Hematopoietic multipotent progenitor cell treated with erythropoietin and hydrocortisone succinate and interleukin-3 and kit ligand, for 15 days (in vitro differentiated cells): ENCODE results near the gene PRMT2.
A peak's percentile ranks its signal among the peaks of the same experiment; 100 is the strongest.

Source experiments
- DNase-seq: peaks from one replicate; pipeline ENCODE4 v3.0.0-alpha.2; 2015; ENCODE audit warnings: low spot score

The PRMT2 gene

GRCh38 chr21:46635324-46636180, at the start of gene PRMT2:
Gene PRMT2 (plus strand): TSS chr21:46635674. CDS start chr21:46636952, 1,278 bp downstream.
- peak; percentile 98 for DNase-seq

- DNase-seq, result no peak
Observed at GRCh38 chr21:46594276-46594675, 41.2 kb upstream of the PRMT2 start.

- no peak for DNase-seq
Observed at GRCh38 chr21:46596201-46596600, 39.3 kb upstream of the PRMT2 start.

GRCh38 chr21:46597031-46597430, 38.4 kb upstream of the PRMT2 start:
- DNase-seq, result no peak

- DNase-seq, result no peak
Observed at GRCh38 chr21:46597896-46598343, 37.6 kb upstream of the PRMT2 start.

GRCh38 chr21:46598581-46599572, 36.6 kb upstream of the PRMT2 start:
- no peak for DNase-seq

- DNase-seq, result no peak
Observed at GRCh38 chr21:46600305-46600704, 35.2 kb upstream of the PRMT2 start.

GRCh38 chr21:46600978-46601377, 34.5 kb upstream of the PRMT2 start:
- no peak for DNase-seq

GRCh38 chr21:46603228-46603627, 32.2 kb upstream of the PRMT2 start:
- no peak for DNase-seq

- no peak for DNase-seq
Observed at GRCh38 chr21:46604329-46604974, 31.0 kb upstream of the PRMT2 start.

GRCh38 chr21:46604975-46605766, 30.3 kb upstream of the PRMT2 start, which contains the start of gene S100B:
Gene S100B (minus strand): TSS chr21:46605082. CDS start chr21:46602415, 2,667 bp downstream.
- DNase-seq, result no peak

- no peak for DNase-seq
Observed at GRCh38 chr21:46605767-46606426, 29.6 kb upstream of the PRMT2 start.

GRCh38 chr21:46606427-46606813, 29.1 kb upstream of the PRMT2 start:
- no peak for DNase-seq

GRCh38 chr21:46607636-46608035, 27.8 kb upstream of the PRMT2 start:
- DNase-seq, result no peak

GRCh38 chr21:46608672-46609111, 26.8 kb upstream of the PRMT2 start:
- DNase-seq, result no peak

- DNase-seq, result no peak
Observed at GRCh38 chr21:46610018-46610701, 25.3 kb upstream of the PRMT2 start.

- DNase-seq, result no peak
Observed at GRCh38 chr21:46613391-46613790, 22.1 kb upstream of the PRMT2 start.

- no peak for DNase-seq
Observed at GRCh38 chr21:46616050-46616449, 19.4 kb upstream of the PRMT2 start.

- no peak for DNase-seq
Observed at GRCh38 chr21:46616656-46617055, 18.8 kb upstream of the PRMT2 start.
